ENCODE results near the gene ASNSD1. TPM values are rescaled to one million over a fixed set of nuclear protein-coding genes. Genes with fewer than 3 reads are reported as not detected.

ASNSD1 gene
- total RNA-seq, 3 donors from 2014 or later (not counting 1 experiment from before 2014, with no cell fraction given), result 17.5 to 30.4 (median 30.3) TPM

DNA sequence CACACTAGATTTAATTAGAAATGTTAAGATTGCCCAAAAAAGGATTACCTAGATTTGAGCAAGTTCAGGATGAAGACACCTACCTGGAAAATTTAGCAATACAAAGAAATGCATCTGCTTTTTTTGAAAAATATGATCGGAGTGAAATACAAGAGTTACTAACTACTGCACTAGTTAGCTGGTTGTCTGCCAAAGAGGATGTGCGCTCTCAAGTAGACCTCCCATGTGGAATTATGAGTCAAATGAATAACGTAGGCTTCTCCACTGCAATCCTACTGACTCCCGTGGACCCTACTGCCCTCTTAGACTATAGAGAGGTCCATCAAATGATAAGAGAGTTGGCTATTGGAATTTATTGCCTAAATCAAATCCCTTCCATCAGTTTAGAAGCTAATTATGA is 15.2 kb downstream of the ASNSD1 start:
- WGBS (ENCODE audit: insufficient coverage), result 92% methylated on average over 2 of the region's 4 CpGs
- Mint-ChIP-seq H3K27ac (no peak overlapping the region), H3K36me3 (peaks cover 15% of the 10 kb centered on the region), H3K9me3 (peaks cover 2 to 3% of the 10 kb centered on the region in 2 donors), H3K4me3 (no peak overlapping the region), H3K27me3 (ENCODE audit: low read depth in 2 of 2) (no peaks in the 10 kb centered on the region), H3K4me1 (peaks cover 50 to 54% of the 10 kb centered on the region in 2 donors)
- ATAC-seq, result no peak
- intact Hi-C loops (cut with micrococcal nuclease), result loop anchor here (5.0 kb wide), 1 partner anchor 106 kb away; the partner anchor contains the start of genes ORMDL1 and PMS1
- H3K9me3 ChIP-seq (ENCODE audit: control insufficient read depth, insufficient read depth, low read length), result no peaks in the 10 kb centered on the region
- peaks cover 20% of the 10 kb centered on the region for H3K4me1 ChIP-seq (ENCODE audit: control insufficient read depth, insufficient read depth, low read length)
- peaks cover 6% of the 10 kb centered on the region for H3K36me3 ChIP-seq (ENCODE audit: control insufficient read depth, insufficient read depth, low read length)
- no peak for DNase-seq
- no peak overlapping the region for H3K4me3 ChIP-seq (ENCODE audit: low read length)
- TF ChIP-seq, protein P1, sequence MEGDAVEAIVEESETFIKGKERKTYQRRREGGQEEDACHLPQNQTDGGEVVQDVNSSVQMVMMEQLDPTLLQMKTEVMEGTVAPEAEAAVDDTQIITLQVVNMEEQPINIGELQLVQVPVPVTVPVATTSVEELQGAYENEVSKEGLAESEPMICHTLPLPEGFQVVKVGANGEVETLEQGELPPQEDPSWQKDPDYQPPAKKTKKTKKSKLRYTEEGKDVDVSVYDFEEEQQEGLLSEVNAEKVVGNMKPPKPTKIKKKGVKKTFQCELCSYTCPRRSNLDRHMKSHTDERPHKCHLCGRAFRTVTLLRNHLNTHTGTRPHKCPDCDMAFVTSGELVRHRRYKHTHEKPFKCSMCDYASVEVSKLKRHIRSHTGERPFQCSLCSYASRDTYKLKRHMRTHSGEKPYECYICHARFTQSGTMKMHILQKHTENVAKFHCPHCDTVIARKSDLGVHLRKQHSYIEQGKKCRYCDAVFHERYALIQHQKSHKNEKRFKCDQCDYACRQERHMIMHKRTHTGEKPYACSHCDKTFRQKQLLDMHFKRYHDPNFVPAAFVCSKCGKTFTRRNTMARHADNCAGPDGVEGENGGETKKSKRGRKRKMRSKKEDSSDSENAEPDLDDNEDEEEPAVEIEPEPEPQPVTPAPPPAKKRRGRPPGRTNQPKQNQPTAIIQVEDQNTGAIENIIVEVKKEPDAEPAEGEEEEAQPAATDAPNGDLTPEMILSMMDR (IDR thresholded peaks at IDR 0.05), result no peak
- H3K27ac ChIP-seq (ENCODE audit: low read length), result no peak overlapping the region
- H3K27me3 ChIP-seq (ENCODE audit: control insufficient read depth, insufficient read depth, low read length), result no peaks in the 10 kb centered on the region

DNA sequence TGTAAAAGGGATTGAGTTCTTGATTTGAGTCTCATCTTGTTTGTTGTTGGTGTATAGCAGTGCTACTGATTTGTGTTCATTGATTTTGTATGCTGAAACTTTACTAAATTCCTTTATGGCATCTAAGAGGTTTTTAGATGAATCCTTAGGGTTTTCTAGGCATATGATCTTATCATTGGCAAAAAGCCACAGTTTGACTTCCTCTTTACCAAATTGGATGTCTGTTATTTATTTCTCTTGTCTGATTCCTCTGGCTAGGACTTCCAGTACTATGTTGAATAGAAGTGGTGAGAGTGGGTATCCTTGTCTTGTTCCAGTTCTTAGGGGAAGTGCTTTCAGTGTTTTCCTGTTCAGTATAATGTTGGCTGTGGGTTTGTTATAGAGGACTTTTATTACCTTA is 18.0 kb downstream of the ASNSD1 start:
- no peak overlapping the region for H3K4me3 Mint-ChIP-seq
- H3K4me1 Mint-ChIP-seq, result peaks cover 41 to 47% of the 10 kb centered on the region in 2 donors
- Histone ChIP-seq H3K36me3 (ENCODE audit: control insufficient read depth, insufficient read depth, low read length) (no peaks in the 10 kb centered on the region), H3K27me3 (ENCODE audit: control insufficient read depth, insufficient read depth, low read length) (no peaks in the 10 kb centered on the region), H3K4me3 (ENCODE audit: low read length) (no peak overlapping the region), H3K4me1 (ENCODE audit: control insufficient read depth, insufficient read depth, low read length) (peaks cover 13% of the 10 kb centered on the region), H3K9me3 (ENCODE audit: control insufficient read depth, insufficient read depth, low read length) (no peaks in the 10 kb centered on the region), H3K27ac (ENCODE audit: low read length) (no peak overlapping the region)
- peaks cover 2 to 3% of the 10 kb centered on the region in 2 donors for H3K9me3 Mint-ChIP-seq
- H3K27ac Mint-ChIP-seq, result no peak overlapping the region
- intact Hi-C loops (cut with micrococcal nuclease), result loop anchor here (5.0 kb wide), 1 partner anchor 103 kb away; the partner anchor contains the start of genes ORMDL1 and PMS1
- TF ChIP-seq, protein P1 (IDR thresholded peaks at IDR 0.05), result no peak
- no peak for ATAC-seq
- no peak for DNase-seq
- H3K36me3 Mint-ChIP-seq, result peaks cover 15% of the 10 kb centered on the region
- H3K27me3 Mint-ChIP-seq (ENCODE audit: low read depth in 2 of 2), result no peaks in the 10 kb centered on the region

DNA sequence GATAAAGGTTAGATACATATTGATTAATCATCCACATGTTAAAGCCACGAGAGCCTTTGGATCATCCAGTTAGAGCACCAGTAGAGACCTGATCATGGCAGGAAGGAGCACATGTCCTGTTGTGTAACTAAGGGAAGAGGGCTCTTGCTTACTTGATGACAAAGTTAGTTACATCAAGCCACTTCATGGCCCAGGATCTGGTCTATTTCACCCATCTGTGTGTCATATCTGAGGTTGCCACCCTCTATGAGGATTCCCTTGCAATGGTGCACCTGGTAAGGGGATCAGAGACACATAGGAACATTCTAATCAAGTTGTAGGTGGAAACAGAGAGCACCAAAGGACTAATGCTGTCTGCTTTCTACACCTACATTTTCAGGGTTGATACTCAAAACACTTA is 19.9 kb downstream of the ASNSD1 start:
- H3K4me1 Mint-ChIP-seq, result peaks cover 38 to 39% of the 10 kb centered on the region in 2 donors
- H3K27me3 ChIP-seq (ENCODE audit: control insufficient read depth, insufficient read depth, low read length), result no peaks in the 10 kb centered on the region
- H3K27me3 Mint-ChIP-seq (ENCODE audit: low read depth in 2 of 2), result no peaks in the 10 kb centered on the region
- no peak overlapping the region for H3K27ac Mint-ChIP-seq
- TF ChIP-seq, protein P1 (IDR thresholded peaks at IDR 0.05), result no peak
- intact Hi-C loops (cut with micrococcal nuclease), result no loop called here
- peaks cover 15% of the 10 kb centered on the region for H3K36me3 Mint-ChIP-seq
- DNase-seq (no peak), ATAC-seq (no peak)
- 85% methylated on average over 1 of the region's 1 CpG for WGBS (ENCODE audit: insufficient coverage)
- H3K4me3 Mint-ChIP-seq, result no peak overlapping the region
- peaks cover 2 to 3% of the 10 kb centered on the region in 2 donors for H3K9me3 Mint-ChIP-seq
- no peaks in the 10 kb centered on the region for H3K9me3 ChIP-seq (ENCODE audit: control insufficient read depth, insufficient read depth, low read length)
- H3K36me3 ChIP-seq (ENCODE audit: control insufficient read depth, insufficient read depth, low read length), result no peaks in the 10 kb centered on the region
- H3K4me1 ChIP-seq (ENCODE audit: control insufficient read depth, insufficient read depth, low read length), result peaks cover 5% of the 10 kb centered on the region
- no peak overlapping the region for H3K4me3 ChIP-seq (ENCODE audit: low read length)
- no peak overlapping the region for H3K27ac ChIP-seq (ENCODE audit: low read length)

DNA sequence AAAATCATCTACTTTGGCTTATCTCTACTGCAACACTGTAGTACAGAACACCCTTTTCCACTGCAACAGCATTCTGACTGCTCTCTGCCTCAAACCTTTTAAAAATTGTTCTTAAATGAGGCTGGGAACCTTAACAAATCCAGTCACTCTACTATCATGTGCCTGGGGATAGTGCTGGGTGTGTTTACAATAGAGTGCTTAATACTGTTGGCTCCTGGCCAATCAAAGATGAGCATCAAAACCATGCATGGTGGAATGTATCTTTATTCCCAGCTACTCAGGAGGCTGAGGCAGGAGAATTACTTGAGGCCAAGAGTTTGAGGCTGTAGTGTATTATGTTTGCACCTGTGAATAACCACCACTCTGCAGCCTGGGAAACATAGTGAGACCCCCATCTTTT is 20.6 kb downstream of the ASNSD1 start:
- Mint-ChIP-seq H3K27ac (no peak overlapping the region), H3K4me3 (no peak overlapping the region), H3K27me3 (ENCODE audit: low read depth in 2 of 2) (no peaks in the 10 kb centered on the region), H3K36me3 (peaks cover 15% of the 10 kb centered on the region), H3K9me3 (peaks cover 2 to 3% of the 10 kb centered on the region in 2 donors), H3K4me1 (peaks cover 38 to 39% of the 10 kb centered on the region in 2 donors)
- ATAC-seq, result no peak
- no peak overlapping the region for H3K27ac ChIP-seq (ENCODE audit: low read length)
- H3K4me3 ChIP-seq (ENCODE audit: low read length), result no peak overlapping the region
- H3K27me3 ChIP-seq (ENCODE audit: control insufficient read depth, insufficient read depth, low read length), result no peaks in the 10 kb centered on the region
- intact Hi-C loops (cut with micrococcal nuclease), result no loop called here
- peaks cover 5% of the 10 kb centered on the region for H3K4me1 ChIP-seq (ENCODE audit: control insufficient read depth, insufficient read depth, low read length)
- no peaks in the 10 kb centered on the region for H3K9me3 ChIP-seq (ENCODE audit: control insufficient read depth, insufficient read depth, low read length)
- no peaks in the 10 kb centered on the region for H3K36me3 ChIP-seq (ENCODE audit: control insufficient read depth, insufficient read depth, low read length)
- no peak for DNase-seq
- TF ChIP-seq, protein P1 (IDR thresholded peaks at IDR 0.05), result no peak

Data from natural killer cell (primary cell).